PC-3 (cell line): Measurements from ENCODE around the gene TRIM44. TPM values are rescaled to one million over a fixed set of nuclear protein-coding genes. Genes with fewer than 3 reads are reported as not detected.

ENCODE experiments used
- ATAC-seq: fragments of 200-7000 bp; cut with Tn5 transposase; 2 replicates; pipeline ENCODE4 v1.9.1; 2020; ENCODE audit warnings: mild to moderate bottlenecking, moderate library complexity
- BruUV-seq: library from RNA; stranded (reverse); fragments of 400-500 nt; replicated peaks from 2 replicates; lab custom pipeline; 2021; lab: Mats Ljungman, UMichigan
- CTCF ChIA-PET: fragments of 300-600 bp; sonication (Branson Sonifier 250); formaldehyde crosslinking; loops from one replicate; lab custom pipeline; 2022; ENCODE audit warnings: antibody characterized with exemption; lab: Charles Lee
- POLR2A ChIA-PET: fragments of 300-600 bp; sonication (Branson Sonifier 250); formaldehyde crosslinking; loops from one replicate; lab custom pipeline; 2022; ENCODE audit warnings: antibody characterized with exemption; ENCODE audit not compliant: unreplicated experiment; lab: Charles Lee
- DNase-seq: peaks from one replicate; pipeline ENCODE4 v3.0.0-alpha.2; 2015
- H2AFZ ChIP-seq: fragments of 300-600 bp; sonication (generic); 2 replicates; pipeline ENCODE4 v1.6.0; 2016; ENCODE audit warnings: antibody characterized with exemption, low read length
- H3F3A ChIP-seq: fragments of 300-600 bp; sonication (generic); one replicate; pipeline ENCODE4 v1.6.0; 2017; ENCODE audit warnings: antibody characterized with exemption, low read length, control low read depth, mild to moderate bottlenecking; ENCODE audit not compliant: unreplicated experiment
- H3K27ac ChIP-seq: fragments of 300-600 bp; sonication (generic); 2 replicates; pipeline ENCODE4 v1.5.1; 2016; ENCODE audit warnings: mild to moderate bottlenecking, low read length
- H3K27me3 ChIP-seq: fragments of 300-600 bp; sonication (generic); 2 replicates; pipeline ENCODE4 v1.6.1; 2016; ENCODE audit warnings: low read length, mixed read lengths
- H3K36me3 ChIP-seq: fragments of 300-600 bp; sonication (generic); 2 replicates; pipeline ENCODE4 v1.6.1; 2016; ENCODE audit warnings: low read depth, mixed run types, low read length, mixed read lengths
- H3K4me1 ChIP-seq: fragments of 300-600 bp; sonication (generic); 2 replicates; pipeline ENCODE4 v1.5.1; 2016; ENCODE audit warnings: low read length; ENCODE audit not compliant: insufficient read depth
- H3K4me2 ChIP-seq: fragments of 300-600 bp; sonication (generic); 2 replicates; pipeline ENCODE4 v1.6.0; 2016; ENCODE audit warnings: low read length
- H3K4me3 ChIP-seq: fragments of 300-600 bp; sonication (generic); 2 replicates; pipeline ENCODE4 v1.5.1; 2016; ENCODE audit warnings: mild to moderate bottlenecking, low read length, mixed read lengths
- H3K79me2 ChIP-seq: fragments of 300-600 bp; sonication (generic); 2 replicates; pipeline ENCODE4 v1.6.1; 2017; ENCODE audit warnings: low read length, mixed read lengths
- H3K9ac ChIP-seq: fragments of 300-600 bp; sonication (generic); 2 replicates; pipeline ENCODE4 v1.6.0; 2016; ENCODE audit warnings: mild to moderate bottlenecking, low read length
- H3K9me2 ChIP-seq: fragments of 300-600 bp; sonication (generic); replicated peaks from 2 replicates; pipeline ENCODE4 v1.6.1; 2016; ENCODE audit warnings: mixed run types, low read length, mixed read lengths
- H3K9me3 ChIP-seq: fragments of 300-600 bp; sonication (generic); 2 replicates; pipeline ENCODE4 v1.6.1; 2016; ENCODE audit warnings: low read length, mixed read lengths
- H4K20me1 ChIP-seq: fragments of 300-600 bp; sonication (generic); 2 replicates; pipeline ENCODE4 v1.6.1; 2016; ENCODE audit warnings: low read length, mixed read lengths
- EZH2 ChIP-seq: fragments of 300-600 bp; sonication (generic); IDR thresholded peaks from one replicate; pipeline ENCODE4 v1.6.1; 2017; ENCODE audit warnings: antibody characterized with exemption, mild to moderate bottlenecking, low read length; ENCODE audit not compliant: unreplicated experiment
- EZH2phosphoT487 ChIP-seq: fragments of 300-600 bp; sonication (generic); IDR thresholded peaks from 2 replicates; pipeline ENCODE4 v1.6.1; 2018; ENCODE audit warnings: mild to moderate bottlenecking, antibody characterized with exemption, low read length, borderline replicate concordance
- intact Hi-C: fragments of 100-400 bp; cut with micrococcal nuclease; formaldehyde crosslinking; loops from 2 replicates; pipeline ENCODE4 v1.9.0; 2023
- total RNA-seq: library from RNA; depleted of rRNA; stranded (reverse); fragments of >200 nt; gene quantifications from 2 replicates; pipeline ENCODE4 v1.2.3, GENCODE V29; 2014
- TF ChIP-seq, protein P1 (sequence below): fragments of 300-600 bp; sonication (generic); conservative IDR thresholded peaks from 2 replicates; pipeline ENCODE4 v1.5.1; 2017; ENCODE audit warnings: antibody characterized with exemption, low read depth, mild to moderate bottlenecking, low read length

TRIM44 gene
- total RNA-seq, 1 experiment from 2014 or later: 14.0 TPM

DNA sequence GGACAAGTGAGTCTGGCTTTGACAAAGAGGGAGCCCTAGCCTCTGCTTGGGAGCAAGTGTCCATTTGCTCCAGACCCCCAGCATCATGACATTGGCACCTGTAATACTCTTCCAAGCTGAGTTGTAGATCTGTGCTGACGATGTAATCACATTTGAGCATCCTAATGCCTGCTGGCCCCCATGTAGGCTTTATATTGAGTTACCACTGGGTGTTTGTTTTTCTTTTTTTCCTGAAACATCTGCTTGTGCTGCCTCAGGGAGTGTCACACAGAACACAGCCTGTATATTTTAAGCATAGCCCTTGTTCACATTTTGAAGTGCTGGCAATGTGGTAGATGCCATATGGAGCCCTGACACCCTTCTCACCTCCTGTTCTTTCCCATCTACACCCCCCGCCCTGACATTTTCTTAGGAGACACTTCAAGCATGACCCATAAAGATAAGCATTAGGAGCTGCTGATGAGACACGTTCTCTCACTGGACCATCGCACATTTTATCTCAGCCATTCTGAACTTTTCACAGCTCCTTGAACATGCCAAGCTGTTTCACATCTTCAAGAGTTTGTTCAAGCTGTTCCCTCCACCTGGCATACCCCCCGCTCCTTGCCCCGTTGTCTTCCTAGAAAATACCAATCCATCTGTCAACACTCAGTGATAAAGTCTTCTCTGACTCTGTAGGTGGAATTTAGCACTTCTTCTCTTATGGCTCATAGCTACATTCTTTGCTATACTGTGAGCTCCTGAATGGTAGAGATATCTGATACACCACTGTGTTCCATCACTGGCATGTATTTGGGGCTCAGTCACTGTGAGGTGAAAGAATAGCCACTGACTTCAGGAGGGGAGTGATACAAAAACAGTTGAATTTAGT is 128.7 kb downstream of the TRIM44 start:
- H3K27ac ChIP-seq: no peak overlapping the region
- no peak overlapping the region for H3K4me3 ChIP-seq
- H3K9ac ChIP-seq: no peak overlapping the region
- H3K9me2 ChIP-seq: no peaks in the 10 kb centered on the region
- no peaks in the 10 kb centered on the region for H3K79me2 ChIP-seq
- H2AFZ ChIP-seq: no peak overlapping the region
- H3K9me3 ChIP-seq: no peaks in the 10 kb centered on the region
- no peak for ATAC-seq
- peaks cover 9% of the 10 kb centered on the region for H3F3A ChIP-seq
- H3K4me2 ChIP-seq: no peak overlapping the region
- no peak for TF ChIP-seq EZH2phosphoT487
- TF ChIP-seq, protein P1, sequence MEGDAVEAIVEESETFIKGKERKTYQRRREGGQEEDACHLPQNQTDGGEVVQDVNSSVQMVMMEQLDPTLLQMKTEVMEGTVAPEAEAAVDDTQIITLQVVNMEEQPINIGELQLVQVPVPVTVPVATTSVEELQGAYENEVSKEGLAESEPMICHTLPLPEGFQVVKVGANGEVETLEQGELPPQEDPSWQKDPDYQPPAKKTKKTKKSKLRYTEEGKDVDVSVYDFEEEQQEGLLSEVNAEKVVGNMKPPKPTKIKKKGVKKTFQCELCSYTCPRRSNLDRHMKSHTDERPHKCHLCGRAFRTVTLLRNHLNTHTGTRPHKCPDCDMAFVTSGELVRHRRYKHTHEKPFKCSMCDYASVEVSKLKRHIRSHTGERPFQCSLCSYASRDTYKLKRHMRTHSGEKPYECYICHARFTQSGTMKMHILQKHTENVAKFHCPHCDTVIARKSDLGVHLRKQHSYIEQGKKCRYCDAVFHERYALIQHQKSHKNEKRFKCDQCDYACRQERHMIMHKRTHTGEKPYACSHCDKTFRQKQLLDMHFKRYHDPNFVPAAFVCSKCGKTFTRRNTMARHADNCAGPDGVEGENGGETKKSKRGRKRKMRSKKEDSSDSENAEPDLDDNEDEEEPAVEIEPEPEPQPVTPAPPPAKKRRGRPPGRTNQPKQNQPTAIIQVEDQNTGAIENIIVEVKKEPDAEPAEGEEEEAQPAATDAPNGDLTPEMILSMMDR: no peak
- no peak for TF ChIP-seq EZH2
- no TSS peak for BruUV-seq
- ChIA-PET POLR2A (no interaction called here), CTCF (no interaction called here)
- no peaks in the 10 kb centered on the region for H3K27me3 ChIP-seq
- H3K36me3 ChIP-seq: no peaks in the 10 kb centered on the region
- no peak for DNase-seq
- H4K20me1 ChIP-seq: no peaks in the 10 kb centered on the region
- peaks cover 25% of the 10 kb centered on the region for H3K4me1 ChIP-seq
- intact Hi-C loops: loop anchor here (10.0 kb wide), 2 partner anchors 67 to 307 kb away; no protein-coding TSS in a partner anchor

DNA sequence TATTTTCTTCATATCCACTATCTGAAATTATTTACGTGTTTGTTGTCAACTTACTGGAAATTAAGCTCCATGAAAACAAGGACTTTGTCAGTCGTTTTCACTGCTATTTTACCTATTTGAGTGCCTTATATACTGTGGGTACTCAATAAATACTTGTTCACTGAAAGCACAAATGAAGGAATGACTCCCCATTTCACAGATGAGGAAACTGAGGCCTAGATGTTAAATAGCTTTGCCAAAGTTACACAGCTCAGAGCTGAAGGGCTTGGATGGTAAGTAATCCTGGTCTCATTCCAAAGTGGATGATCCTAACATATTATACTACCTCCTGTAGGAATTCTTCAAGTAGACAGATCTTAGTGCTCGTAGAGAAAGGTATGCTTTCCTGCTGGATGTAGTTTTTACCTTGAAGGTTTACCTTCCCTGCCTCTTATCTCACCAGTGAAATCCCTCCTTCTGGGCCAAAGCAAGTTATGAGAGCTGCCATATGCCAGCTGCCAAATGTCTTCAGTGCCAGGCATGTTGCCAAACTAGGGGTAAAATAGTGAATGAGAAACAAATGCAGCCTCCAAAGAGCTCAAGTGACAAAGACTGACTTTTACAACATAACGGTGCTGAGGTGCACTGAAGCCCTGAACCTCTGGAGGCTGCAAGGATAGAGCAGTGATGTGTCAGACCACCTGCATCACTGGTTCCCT is 129.7 kb downstream of the TRIM44 start:
- no peak for DNase-seq
- no peaks in the 10 kb centered on the region for H3K27me3 ChIP-seq
- H3K4me3 ChIP-seq: no peak overlapping the region
- H3K9me2 ChIP-seq: no peaks in the 10 kb centered on the region
- ChIA-PET POLR2A (interaction anchor here (0.7 kb wide), 1 partner anchor 94 kb away, joined by 3 read pairs; no protein-coding TSS in a partner anchor), CTCF (no interaction called here)
- H2AFZ ChIP-seq: no peak overlapping the region
- TF ChIP-seq EZH2phosphoT487 (no peak), EZH2 (no peak)
- TF ChIP-seq, protein P1: no peak
- H3K4me1 ChIP-seq: peaks cover 34% of the 10 kb centered on the region
- peaks cover 15% of the 10 kb centered on the region for H3F3A ChIP-seq
- BruUV-seq: no TSS peak
- no peak for ATAC-seq
- no peak overlapping the region for H3K9ac ChIP-seq
- intact Hi-C loops: loop anchor here (10.0 kb wide), 2 partner anchors 67 to 307 kb away; no protein-coding TSS in a partner anchor
- no peak overlapping the region for H3K4me2 ChIP-seq
- H3K79me2 ChIP-seq: 0 out of 2 replicates have a peak, but pooled peaks cover 2% of the 10 kb centered on the region
- H3K9me3 ChIP-seq: no peaks in the 10 kb centered on the region
- no peak overlapping the region for H3K27ac ChIP-seq
- no peaks in the 10 kb centered on the region for H3K36me3 ChIP-seq
- no peaks in the 10 kb centered on the region for H4K20me1 ChIP-seq
